ENCODE data around the gene C22orf39. TPM values are rescaled to one million over a fixed set of nuclear protein-coding genes. Genes with fewer than 3 reads are reported as not detected.

C22orf39 gene
- total and polyA plus RNA-seq, 10 of the 15 experiments (the other 5 are each of a cell fraction or from before 2014, with no cell fraction given) = 6.7 to 47.0 (median 26.5) TPM

- no peaks in the 10 kb centered on the region for H3K27me3 ChIP-seq (replicated peaks in 1 of 2; ENCODE audit: control insufficient read depth in 2 of 2, insufficient read depth in 2 of 2, low read length in 1 of 2)
- ChIA-PET CTCF (interaction anchor here (0.7 kb wide), 1 partner anchor 313 kb away, joined by 3 read pairs; no protein-coding TSS in a partner anchor), POLR2A (interaction anchor here (0.7 kb wide), 1 partner anchor 175 kb away, joined by 4 read pairs; no protein-coding TSS in a partner anchor), RAD21 (ENCODE audit: unreplicated experiment) (no interaction called here), SMC1A (ENCODE audit: uncharacterized antibody, unreplicated experiment) (no interaction called here)
- H4K20me1 ChIP-seq (ENCODE audit: control insufficient read depth, insufficient read depth) = no peaks in the 10 kb centered on the region
- no peak overlapping the region for H3K4me2 ChIP-seq (ENCODE audit: control insufficient read depth, insufficient read depth)
- FAIRE-seq (no peak), DNase-seq (ENCODE audit: low read depth, low spot score) (no peak), ATAC-seq (no peak)
- H3K79me2 ChIP-seq (ENCODE audit: control insufficient read depth, insufficient read depth, low read length) = no peaks in the 10 kb centered on the region
- peaks cover 14 to 15% of the 10 kb centered on the region in 2 experiments; a peak in 3 of 4 replicates for H3K36me3 ChIP-seq (ENCODE audit: control insufficient read depth in 2 of 2, insufficient read depth in 2 of 2, low read length in 1 of 2)
- H3K27ac ChIP-seq (ENCODE audit: control insufficient read depth, insufficient read depth) = no peak overlapping the region
- no peak overlapping the region for H2AFZ ChIP-seq (ENCODE audit: control insufficient read depth, low read depth, low read length)
- no peak for TF ChIP-seq SKIL (IDR thresholded peaks at IDR 0.05; ENCODE audit: low read depth, poor library complexity, severe bottlenecking)
- TF ChIP-seq BRCA1 (IDR thresholded peaks at IDR 0.05; ENCODE audit: low read depth, low read length) = no peak
- TF ChIP-seq MYC (IDR thresholded peaks at IDR 0.05; ENCODE audit: insufficient read depth, insufficient read length, insufficient replicate concordance, low read length, severe bottlenecking) = no peak
- TF ChIP-seq ZSCAN29 (IDR thresholded peaks at IDR 0.05) = no peak
- TF ChIP-seq CHD2 (IDR thresholded peaks at IDR 0.05; ENCODE audit: borderline replicate concordance, low read depth, low read length) = no peak
- TF ChIP-seq ETV6 (conservative IDR thresholded peaks at IDR 0.05 in 1 of 2, IDR thresholded peaks at IDR 0.05 in 1 of 2; ENCODE audit: borderline replicate concordance in 1 of 2, low read depth in 1 of 2) = no peak
- no peak for TF ChIP-seq GABPA (IDR thresholded peaks at IDR 0.05; ENCODE audit: low read depth)
- TF ChIP-seq MLLT1 (IDR thresholded peaks at IDR 0.05) = no peak
- TF ChIP-seq CUX1 (IDR thresholded peaks at IDR 0.05; ENCODE audit: insufficient replicate concordance, low read depth, low read length) = no peak
- no peaks in the 10 kb centered on the region for H3K9me3 ChIP-seq (replicated peaks; ENCODE audit: control insufficient read depth, insufficient read depth, low read length)
- 44% methylated on average over 6 of the region's 6 CpGs for WGBS (ENCODE audit: insufficient coverage, insufficient replicate concordance, low lambda C conversion rate, missing lambda C conversion rate)
- no peak overlapping the region for H3K9ac ChIP-seq (ENCODE audit: control insufficient read depth, insufficient read depth, low read length)
- H3K4me1 ChIP-seq (ENCODE audit: control insufficient read depth, insufficient read depth, low read length) = no peaks in the 10 kb centered on the region
- H3K4me3 ChIP-seq = no peak overlapping the region
- intact Hi-C loops (cut with micrococcal nuclease; ENCODE audit: unreplicated experiment) (no loop called here), in situ Hi-C loops (cut with MboI) (no loop called here)
- BruUV-seq (replicated peaks) = no TSS peak
Observed at GRCh38 chr22:19492504-19493174, 45.1 kb upstream of the C22orf39 start.
